Activated CD8-positive, alpha-beta T cell treated with anti-CD3 and anti-CD28 coated beads for 36 hours (primary cell): ENCODE measurements around the gene RYR1. TPM values are rescaled to one million over a fixed set of nuclear protein-coding genes. Genes with fewer than 3 reads are reported as not detected.

ENCODE experiments used
- ATAC-seq: fragments of 200-7000 bp; cut with Tn5 transposase; one replicate; pipeline ENCODE4 v1.10.0; 2021; ENCODE audit warnings: mild to moderate bottlenecking, moderate library complexity
- CTCF ChIA-PET: fragments of 350-600 bp; sonication (Branson Sonifier 250); formaldehyde crosslinking; loops from one replicate; lab custom pipeline; 2021; ENCODE audit warnings: antibody characterized with exemption; lab: Charles Lee
- POLR2A ChIA-PET: fragments of 350-600 bp; sonication (Branson Sonifier 250); formaldehyde crosslinking; loops from one replicate; lab custom pipeline; 2021; ENCODE audit warnings: antibody characterized with exemption; lab: Charles Lee
- DNase-seq: peaks from one replicate; pipeline ENCODE4 v3.0.0-alpha.2; 2020
- H3K27ac Mint-ChIP-seq: one replicate; pipeline ENCODE4 v1.8.0; 2021; ENCODE audit warnings: mild to moderate bottlenecking, mixed read lengths
- H3K27me3 Mint-ChIP-seq: one replicate; pipeline ENCODE4 v1.8.0; 2021; ENCODE audit warnings: mixed read lengths
- H3K36me3 Mint-ChIP-seq: one replicate; pipeline ENCODE4 v1.8.0; 2021; ENCODE audit warnings: low read depth, mixed read lengths
- H3K4me1 Mint-ChIP-seq: one replicate; pipeline ENCODE4 v1.8.0; 2021; ENCODE audit warnings: low read depth, mixed read lengths
- H3K4me3 Mint-ChIP-seq: one replicate; pipeline ENCODE4 v1.8.0; 2021; ENCODE audit warnings: mild to moderate bottlenecking, moderate library complexity, mixed read lengths
- H3K9me3 Mint-ChIP-seq: one replicate; pipeline ENCODE4 v1.8.0; 2021; ENCODE audit warnings: mixed read lengths
- CTCF ChIP-seq: fragments of 200-600 bp; IDR thresholded peaks from one replicate; pipeline ENCODE4 v1.8.0; 2022; ENCODE audit warnings: antibody characterized with exemption, mild to moderate bottlenecking
- intact Hi-C: fragments of 100-400 bp; cut with micrococcal nuclease; formaldehyde crosslinking; loops from one replicate; pipeline ENCODE4 v1.10.0; 2022
- total RNA-seq, 2 experiments: library from RNA; stranded (reverse); gene quantifications; one replicate each; pipeline ENCODE4 v1.2.3, GENCODE V29; 2021

The RYR1 gene
- total RNA-seq, 2 experiments from 2014 or later, result 0.63 to 1.2 TPM

DNA sequence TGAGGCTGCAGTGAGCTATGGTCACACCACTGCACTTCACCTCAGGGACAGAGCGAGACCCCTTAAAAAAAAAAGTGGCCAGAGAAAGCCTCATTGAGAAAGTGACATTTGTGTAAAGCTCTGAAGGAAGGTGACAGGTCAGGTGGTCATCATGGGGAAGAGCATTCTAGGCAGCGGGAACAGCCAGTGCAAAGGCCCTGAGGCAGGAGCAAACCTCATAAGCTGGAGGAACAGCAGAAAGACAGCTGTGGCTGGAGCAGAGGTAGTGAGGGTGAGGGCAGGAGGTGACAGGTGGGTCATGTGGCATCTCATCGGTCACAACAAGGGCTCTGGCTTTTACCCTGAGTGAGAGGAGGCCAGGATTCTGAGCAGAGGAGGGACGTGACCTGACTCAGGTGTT lies 64.4 kb downstream of the RYR1 start:
- no peak overlapping the region for H3K27ac Mint-ChIP-seq
- H3K27me3 Mint-ChIP-seq, result peaks cover 4% of the 10 kb centered on the region

GRCh38 chr19:38499532-38499931 lies 66.0 kb downstream of the RYR1 start:
- no peak for ATAC-seq
- no peak overlapping the region for H3K4me3 Mint-ChIP-seq
- intact Hi-C loops, result no loop called here
- no peak for DNase-seq
- no peaks in the 10 kb centered on the region for H3K9me3 Mint-ChIP-seq
- H3K27me3 Mint-ChIP-seq, result peaks cover 2% of the 10 kb centered on the region
- no peak overlapping the region for H3K27ac Mint-ChIP-seq
- H3K4me1 Mint-ChIP-seq, result no peaks in the 10 kb centered on the region
- POLR2A ChIA-PET, result no interaction called here
- no peaks in the 10 kb centered on the region for H3K36me3 Mint-ChIP-seq
- CTCF ChIA-PET, result no interaction called here
- TF ChIP-seq CTCF, result no peak

More for the DNA sequence above, 64.4 kb downstream of the RYR1 start:
- POLR2A ChIA-PET, result no interaction called here
- Mint-ChIP-seq H3K4me1 (no peaks in the 10 kb centered on the region), H3K36me3 (no peaks in the 10 kb centered on the region), H3K4me3 (no peak overlapping the region), H3K9me3 (no peaks in the 10 kb centered on the region)
- TF ChIP-seq CTCF, result no peak
- ATAC-seq (no peak), DNase-seq (no peak)
- CTCF ChIA-PET, result interaction anchor here (1.0 to 1.4 kb wide), 2 partner anchors 95 to 138 kb away, joined by 4 read pairs; partner anchors contain the start of gene FAM98C
- intact Hi-C loops, result no loop called here

GRCh38 chr19:38500450-38500849 lies 67.0 kb downstream of the RYR1 start:
- H3K27me3 Mint-ChIP-seq, result peaks cover 6% of the 10 kb centered on the region
- H3K36me3 Mint-ChIP-seq, result no peaks in the 10 kb centered on the region
- TF ChIP-seq CTCF, result no peak
- intact Hi-C loops, result no loop called here
- CTCF ChIA-PET, result no interaction called here
- no peaks in the 10 kb centered on the region for H3K4me1 Mint-ChIP-seq
- ATAC-seq (no peak), DNase-seq (no peak)
- H3K9me3 Mint-ChIP-seq, result no peaks in the 10 kb centered on the region
- no peak overlapping the region for H3K27ac Mint-ChIP-seq
- no peak overlapping the region for H3K4me3 Mint-ChIP-seq
- POLR2A ChIA-PET, result no interaction called here

GRCh38 chr19:38502410-38503076 lies 69.1 kb downstream of the RYR1 start:
- CTCF ChIA-PET, result interaction anchor here (1.7 kb wide), 1 partner anchor 100 kb away, joined by 5 read pairs; the partner anchor contains the start of gene FAM98C
- intact Hi-C loops, result no loop called here
- ATAC-seq (no peak), DNase-seq (no peak)
- Mint-ChIP-seq H3K4me1 (no peaks in the 10 kb centered on the region), H3K4me3 (no peak overlapping the region), H3K27me3 (peaks cover 4% of the 10 kb centered on the region), H3K36me3 (no peaks in the 10 kb centered on the region), H3K9me3 (no peaks in the 10 kb centered on the region), H3K27ac (no peak overlapping the region)
- POLR2A ChIA-PET, result interaction anchor here (0.6 kb wide), 1 partner anchor 24 kb away, joined by 3 read pairs; no protein-coding TSS in a partner anchor
- no peak for TF ChIP-seq CTCF

GRCh38 chr19:38503077-38503410 lies 69.6 kb downstream of the RYR1 start:
- TF ChIP-seq CTCF, result no peak
- CTCF ChIA-PET, result interaction anchor here (1.7 kb wide), 1 partner anchor 100 kb away, joined by 5 read pairs; the partner anchor contains the start of gene FAM98C
- POLR2A ChIA-PET, result no interaction called here
- no peaks in the 10 kb centered on the region for H3K4me1 Mint-ChIP-seq
- DNase-seq, result no peak
- no peaks in the 10 kb centered on the region for H3K9me3 Mint-ChIP-seq
- intact Hi-C loops, result no loop called here
- H3K27ac Mint-ChIP-seq, result no peak overlapping the region
- no peaks in the 10 kb centered on the region for H3K36me3 Mint-ChIP-seq
- no peak overlapping the region for H3K4me3 Mint-ChIP-seq
- no peak for ATAC-seq
- H3K27me3 Mint-ChIP-seq, result peaks cover 6% of the 10 kb centered on the region
